Smooth muscle cell of the brain vasculature (primary cell): ENCODE results near the gene TNFRSF8.
"Not testable (repeated sequence)": the region's sequence is repeated elsewhere in the genome, so short reads cannot be mapped to it uniquely, and the experiment has no call there.

Source experiments
- DNase-seq: peaks from one replicate; pipeline ENCODE4 v3.0.0-alpha.2; 2012; ENCODE audit warnings: low read depth, low spot score

TNFRSF8 gene

DNA sequence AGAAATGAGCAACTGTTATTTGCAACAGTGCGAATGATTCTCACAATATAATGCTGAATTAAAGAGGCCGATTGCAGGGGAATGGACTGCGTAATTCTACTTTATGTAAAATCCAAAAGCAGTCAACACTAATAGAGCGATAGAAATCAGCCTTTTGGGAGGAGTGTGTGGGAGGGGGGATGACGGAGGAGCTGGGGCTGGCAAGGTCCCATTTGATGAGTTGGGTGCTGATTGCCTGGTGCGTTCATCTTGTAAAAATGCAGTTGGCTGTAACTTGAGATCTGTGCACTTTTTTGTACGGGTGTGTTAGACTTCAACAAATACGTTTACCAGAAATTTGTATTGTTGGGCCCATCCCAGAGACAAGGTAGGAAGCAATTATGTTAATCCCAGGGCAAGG, 20.7 kb downstream of the TNFRSF8 start:
- no peak for DNase-seq

DNA sequence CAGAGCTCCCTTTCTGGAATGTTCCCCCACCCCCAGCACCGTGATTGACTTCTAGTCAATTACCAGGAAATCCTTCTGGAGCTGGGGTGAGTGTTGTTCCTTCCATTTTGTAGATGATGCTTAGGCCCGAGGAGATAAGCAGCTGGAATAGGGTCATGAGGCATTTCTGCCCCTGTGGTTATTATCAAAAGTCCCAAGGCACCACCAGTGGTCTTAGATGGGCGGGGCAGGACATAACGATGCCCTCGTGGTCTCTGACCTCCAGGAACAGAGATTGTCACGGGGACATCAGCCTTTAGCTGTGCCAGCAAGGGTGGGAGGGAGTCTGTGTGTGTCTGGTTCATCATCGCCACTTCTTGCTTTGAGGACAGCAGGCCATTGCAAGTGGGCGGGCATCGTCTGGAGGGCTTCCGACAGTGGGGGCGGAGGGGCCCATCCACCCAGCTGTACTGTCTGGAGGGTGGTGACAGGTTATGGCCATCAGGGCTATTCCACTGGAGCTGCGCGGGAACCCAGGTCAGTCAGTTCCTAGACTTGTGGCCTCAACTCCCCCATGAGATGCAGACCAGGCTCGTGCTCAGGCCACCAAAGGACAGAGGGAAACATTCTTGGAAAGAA, 22.6 kb downstream of the TNFRSF8 start:
- DNase-seq = no peak

DNA sequence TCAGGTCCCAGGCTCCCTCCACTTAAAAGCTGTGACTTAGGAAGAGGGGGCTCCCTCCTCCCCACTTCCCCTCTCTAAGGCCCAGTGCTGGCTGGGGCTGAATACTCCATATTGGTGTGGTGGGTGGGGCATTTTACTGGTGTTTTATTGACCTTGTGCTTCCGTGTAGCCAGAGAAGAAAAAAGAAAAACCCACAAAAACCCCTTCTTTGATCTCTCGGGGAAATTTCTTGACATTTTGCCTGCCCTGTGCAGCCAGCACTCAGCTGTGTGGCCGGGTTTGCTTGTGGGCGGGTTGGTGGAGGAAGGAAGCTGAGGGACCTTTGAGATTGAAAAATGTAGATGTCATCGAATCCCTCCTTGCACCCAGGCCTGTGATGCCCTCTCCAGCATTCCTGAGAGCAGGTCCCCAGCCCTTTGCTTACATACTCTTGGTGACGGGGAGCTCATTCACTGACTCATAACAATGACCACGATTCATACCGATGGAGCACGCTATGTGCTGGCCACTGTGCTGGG, 24.8 kb downstream of the TNFRSF8 start:
- no peak for DNase-seq

DNA sequence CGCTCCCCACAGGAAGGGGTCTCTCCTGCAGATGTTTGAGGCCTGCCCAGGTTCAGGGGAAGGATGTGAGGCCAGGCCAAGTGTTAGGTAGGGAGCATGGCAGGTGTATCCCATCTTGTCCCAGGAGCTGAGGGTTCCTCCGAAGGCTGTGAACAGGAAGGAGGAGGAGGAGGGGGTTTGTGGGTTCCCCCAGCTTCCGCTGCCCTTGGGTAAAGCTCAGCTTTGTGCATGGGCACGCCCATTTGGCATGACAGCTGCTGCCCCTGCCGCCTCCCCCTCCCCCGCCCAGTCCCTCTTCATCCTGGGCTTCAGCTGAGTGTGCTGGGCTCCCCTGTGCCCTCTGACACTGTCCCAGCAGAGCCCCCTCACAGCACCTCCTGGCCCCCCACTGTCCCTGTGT, 25.5 kb downstream of the TNFRSF8 start:
- no peak for DNase-seq

DNA sequence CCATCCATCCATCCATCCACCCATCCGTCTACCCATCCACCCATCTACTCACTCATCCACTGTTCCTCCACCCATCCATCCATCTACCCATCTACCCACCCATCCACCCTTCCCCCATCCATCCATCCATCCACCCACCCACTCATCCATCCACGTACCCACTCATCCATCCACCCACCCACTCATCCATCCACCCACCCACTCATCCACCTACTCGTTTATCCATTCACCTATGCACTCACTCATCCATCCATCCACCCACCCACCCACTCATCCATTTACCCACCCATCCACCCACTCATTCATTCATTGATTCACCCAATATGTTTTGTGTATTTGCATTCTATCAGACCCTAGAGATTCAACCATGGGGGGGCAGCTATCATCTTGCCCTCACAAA, 27.2 kb downstream of the TNFRSF8 start:
- DNase-seq = no peak

DNA sequence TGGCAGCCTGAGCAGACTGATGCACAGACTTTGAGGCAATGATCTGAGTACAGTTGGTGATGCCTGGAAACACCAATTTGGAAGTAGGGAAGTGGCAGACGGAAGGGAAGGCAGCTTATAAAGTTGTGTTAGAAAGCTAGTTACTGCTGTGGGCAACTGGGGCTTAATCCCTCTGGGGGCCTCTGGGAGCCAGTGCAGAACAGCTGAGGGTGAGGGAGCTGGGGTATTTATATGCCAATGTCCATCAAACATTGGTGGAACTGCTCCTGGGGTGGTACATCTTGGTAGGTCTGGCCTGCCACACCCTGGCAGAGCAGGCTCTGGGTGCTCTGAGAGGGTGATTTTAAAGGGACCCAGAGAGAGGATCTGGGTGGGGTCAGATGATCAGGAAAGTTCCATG, 28.1 kb downstream of the TNFRSF8 start:
- DNase-seq = no peak

DNA sequence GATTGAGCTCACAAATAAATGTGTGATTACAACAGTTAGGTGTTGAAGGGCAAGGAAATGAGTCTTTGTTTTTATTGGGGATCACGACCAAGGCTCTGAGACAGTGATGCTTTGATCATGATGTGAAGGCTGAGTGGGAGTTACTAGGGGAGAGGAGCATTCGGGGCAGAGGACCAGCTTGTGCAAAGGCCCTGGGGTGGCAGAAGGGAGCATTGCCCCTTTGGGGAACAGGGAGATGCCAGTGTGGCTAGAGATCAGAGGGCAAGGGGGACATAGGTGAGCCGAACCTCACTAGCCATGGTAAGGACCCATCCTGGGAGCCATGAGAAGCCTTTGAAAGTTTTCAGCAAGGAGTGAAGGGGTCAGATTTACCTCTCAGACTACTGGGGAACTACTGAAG, 31.1 kb downstream of the TNFRSF8 start:
- no peak for DNase-seq

DNA sequence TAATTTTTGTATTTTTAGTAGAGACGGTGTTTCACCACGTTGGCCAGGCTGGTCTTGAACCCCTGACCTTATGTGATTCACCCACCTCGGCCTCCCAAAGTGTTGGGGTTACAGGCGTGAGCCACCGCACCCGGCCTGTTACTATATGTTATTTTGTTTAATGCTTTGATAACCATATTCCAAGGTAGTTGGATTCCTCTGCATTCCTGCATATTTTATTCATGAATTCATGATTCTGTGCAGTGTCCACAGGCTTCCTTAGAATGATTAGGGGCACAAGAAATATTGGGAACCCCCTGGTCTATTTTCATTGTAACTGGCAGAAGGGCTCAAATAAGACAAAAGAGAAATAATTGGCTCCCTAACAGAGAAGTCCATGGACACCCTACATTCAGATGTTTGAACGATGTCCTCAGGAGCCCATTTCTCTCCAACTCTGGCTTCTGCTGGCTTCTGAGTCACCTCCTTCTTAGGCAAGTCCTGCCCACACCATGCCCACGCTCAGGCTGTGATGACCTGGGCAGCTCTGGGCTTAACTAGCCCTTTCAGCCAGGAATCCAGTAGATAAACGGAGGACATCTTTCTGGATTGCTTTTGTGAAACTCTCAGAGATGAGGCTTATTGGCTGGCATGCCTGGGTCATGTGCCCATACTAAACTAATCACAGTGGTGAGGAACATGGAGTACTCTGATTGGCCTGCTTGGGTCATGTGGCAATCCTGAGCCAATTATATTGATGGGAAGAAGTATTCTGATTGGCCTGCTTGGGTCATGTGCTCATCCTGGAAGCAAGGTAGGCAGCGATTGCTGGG, 32.6 kb downstream of the TNFRSF8 start:
- DNase-seq = no peak

DNA sequence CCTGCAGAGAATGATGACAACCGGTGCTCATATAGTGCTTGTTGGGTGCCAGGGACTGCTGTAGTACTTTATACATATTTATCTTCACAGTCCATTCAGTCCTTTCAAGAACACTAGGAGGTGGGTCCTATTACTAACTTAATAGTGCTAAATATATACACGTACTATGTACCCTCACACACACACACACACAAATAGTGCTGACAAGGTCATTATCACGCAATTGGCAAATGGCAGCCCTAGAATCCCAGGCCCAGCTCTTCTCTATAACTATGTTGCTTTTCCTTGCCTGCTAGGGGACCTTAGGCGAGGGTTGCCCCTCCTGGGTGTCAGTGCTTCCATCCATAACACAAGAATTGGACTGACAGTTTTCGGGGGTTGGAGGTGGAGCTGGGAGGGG, 33.5 kb downstream of the TNFRSF8 start:
- no peak for DNase-seq

DNA sequence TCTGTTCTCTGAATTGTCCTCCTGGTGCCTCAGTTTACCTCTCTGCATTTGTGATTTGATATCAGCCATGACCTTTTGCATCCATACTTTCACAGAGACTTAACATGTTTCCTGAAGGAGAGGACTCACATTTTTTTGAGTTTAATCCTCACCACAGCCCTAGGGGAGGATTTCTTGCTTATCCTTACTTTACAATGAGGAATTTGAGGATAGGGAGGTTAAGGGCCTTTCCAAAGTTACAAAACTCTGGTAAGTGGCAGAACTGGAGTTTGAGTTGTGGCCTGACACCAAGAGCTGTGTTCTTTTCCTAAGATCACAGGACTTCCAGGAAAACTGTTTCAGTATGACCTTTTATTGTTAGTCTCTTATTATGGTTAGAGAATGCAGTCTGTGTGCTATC, 34.2 kb downstream of the TNFRSF8 start:
- DNase-seq = no peak

DNA sequence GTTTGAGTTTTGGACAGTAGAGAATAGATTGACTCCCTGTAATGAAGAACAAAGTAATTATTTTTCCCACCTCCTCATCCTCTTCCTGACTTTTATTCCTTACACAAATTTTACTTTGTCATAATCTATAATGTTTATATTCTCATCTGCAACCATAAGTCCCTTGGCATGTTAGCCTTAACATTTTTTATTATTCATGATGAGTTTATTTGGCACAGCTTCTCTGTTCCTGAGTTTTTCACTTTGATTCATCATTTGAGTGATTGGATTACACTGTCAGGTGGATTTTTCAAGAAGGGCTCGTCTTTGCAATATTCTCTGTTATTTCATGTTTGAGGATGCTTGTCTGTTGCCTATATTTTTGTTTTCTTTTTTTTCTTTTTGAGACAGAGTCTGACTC, 35.7 kb downstream of the TNFRSF8 start:
- DNase-seq = no peak

DNA sequence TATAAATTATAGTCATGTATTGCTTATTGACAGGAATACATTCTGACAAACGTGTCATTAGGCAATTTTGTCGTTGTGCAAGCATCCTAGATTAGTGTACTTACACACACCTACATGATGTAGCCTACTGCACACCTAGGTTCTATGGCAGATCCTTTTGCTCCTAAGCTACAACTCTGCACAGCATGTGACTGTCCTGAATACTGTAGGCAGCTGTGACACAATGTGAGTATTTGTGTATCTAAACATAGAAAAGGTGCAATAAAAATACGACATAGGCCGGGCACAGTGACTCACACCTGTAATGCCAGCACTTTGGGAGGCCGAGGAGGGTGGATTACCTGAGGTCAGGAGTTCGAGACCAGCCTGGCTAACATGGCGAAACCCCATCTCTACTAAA, 36.5 kb downstream of the TNFRSF8 start:
- DNase-seq = no peak

DNA sequence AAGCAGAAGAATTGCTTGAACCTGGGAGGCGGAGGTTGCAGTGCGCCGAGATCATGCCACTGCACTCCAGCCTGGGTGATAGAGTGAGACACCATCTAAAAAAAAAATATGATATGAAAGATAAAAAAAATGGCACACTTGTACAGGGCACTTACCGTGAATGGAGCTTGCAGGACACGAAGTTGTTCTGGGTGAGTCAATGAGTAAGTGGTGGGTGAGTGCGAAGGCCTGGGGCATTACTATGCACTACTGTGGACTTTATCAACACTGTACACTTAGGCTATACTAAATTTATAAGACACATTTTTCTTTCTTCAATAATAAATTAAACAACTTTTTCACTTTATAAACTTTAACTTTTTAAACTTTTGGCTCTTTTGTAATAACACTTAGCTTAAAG, 37.0 kb downstream of the TNFRSF8 start:
- DNase-seq = no peak

DNA sequence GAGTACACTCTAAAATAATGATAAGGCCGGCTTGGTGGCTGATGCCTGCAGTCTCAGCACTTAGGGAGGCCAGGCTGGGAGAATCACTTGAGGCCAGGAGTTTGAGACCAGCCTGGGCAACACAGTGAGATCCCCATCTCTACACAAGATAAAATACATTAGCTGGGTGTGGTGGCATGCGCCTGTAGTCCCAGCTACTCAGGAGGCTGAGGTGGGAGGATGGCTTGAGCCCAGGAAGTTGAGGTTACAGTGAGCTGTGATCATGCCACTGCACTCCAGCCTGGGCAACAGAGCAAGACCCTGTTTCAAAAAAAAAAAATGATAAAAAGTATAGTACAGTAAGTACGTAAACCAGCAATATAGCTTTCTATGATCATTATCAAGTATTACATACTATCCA, 38.0 kb downstream of the TNFRSF8 start:
- DNase-seq = not testable (repeated sequence)

DNA sequence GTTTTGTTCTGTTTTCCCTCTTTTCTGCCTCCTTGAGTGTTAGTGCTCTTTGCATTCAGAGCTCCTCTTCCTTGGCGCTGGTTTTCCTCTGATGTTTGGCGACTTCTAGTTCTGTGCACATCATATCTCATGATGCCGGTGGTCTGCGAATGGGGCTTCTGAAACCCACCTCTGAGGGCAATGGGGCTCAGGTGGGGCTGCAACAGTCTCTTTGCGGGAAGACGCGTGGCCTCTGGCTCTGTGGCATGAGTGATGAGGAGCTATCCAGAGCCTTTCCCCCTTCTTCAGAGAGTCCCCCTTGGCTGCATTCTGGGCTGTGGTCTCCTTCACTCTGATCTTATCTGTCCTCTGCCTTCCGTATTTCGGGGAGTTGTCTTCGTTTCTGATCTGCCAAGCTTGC, 39.0 kb downstream of the TNFRSF8 start:
- no peak for DNase-seq

DNA sequence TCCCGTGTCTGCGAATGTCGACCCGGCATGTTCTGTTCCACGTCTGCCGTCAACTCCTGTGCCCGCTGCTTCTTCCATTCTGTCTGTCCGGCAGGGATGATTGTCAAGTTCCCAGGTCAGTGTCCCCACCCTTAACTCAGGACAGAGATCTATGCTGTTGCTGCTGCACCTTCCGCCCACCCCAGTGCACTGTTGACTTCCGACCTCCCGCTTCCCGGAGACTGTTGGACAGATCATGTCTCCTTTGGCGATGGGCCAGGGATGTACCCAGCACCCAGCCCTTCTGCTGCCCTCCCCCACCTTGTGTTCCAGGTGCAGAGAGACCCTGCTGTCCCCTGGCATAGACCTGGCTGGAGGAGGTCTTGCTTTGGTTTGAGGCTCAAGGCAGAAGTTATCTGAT, 41.3 kb downstream of the TNFRSF8 start:
- no peak for DNase-seq

DNA sequence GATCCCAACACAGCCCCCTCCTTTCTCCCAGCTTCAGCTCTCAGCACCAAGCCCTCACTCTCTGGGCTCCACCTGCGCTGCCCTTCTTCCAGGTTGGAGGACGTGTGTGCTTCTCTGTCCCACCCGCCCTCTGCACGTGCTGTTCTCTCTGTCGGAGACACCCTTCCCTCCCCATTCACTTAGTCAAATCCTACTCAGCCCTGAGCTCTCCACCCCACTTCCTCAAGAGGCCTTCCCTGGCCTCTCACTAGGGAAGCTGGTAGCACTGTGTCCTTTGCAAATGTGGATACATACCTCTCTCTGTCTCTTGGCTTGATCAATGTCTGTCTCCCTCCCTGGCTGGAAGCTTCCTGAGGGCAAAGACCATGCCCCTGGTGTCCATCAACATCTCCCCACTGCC, 43.0 kb downstream of the TNFRSF8 start:
- no peak for DNase-seq

DNA sequence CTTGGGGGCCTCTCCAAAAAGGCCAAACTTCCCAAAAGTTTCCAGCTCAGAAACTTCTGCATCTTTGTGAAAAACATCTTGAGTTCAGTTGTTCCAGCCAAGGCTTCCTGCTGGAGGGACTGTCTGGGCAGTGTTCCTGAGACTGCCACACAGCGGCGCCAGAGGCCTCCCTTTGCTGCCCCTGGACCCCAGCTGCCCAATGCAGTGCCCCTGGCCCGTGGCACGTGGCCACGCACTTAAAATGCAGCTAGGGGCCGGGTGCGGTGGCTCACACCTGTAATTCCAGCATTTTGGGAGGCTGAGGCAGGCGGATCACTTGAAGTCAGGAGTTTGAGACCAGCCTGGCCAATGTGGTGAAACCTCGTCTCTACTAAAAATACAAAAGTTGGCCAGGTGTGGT, 43.8 kb downstream of the TNFRSF8 start:
- not testable (repeated sequence) for DNase-seq

DNA sequence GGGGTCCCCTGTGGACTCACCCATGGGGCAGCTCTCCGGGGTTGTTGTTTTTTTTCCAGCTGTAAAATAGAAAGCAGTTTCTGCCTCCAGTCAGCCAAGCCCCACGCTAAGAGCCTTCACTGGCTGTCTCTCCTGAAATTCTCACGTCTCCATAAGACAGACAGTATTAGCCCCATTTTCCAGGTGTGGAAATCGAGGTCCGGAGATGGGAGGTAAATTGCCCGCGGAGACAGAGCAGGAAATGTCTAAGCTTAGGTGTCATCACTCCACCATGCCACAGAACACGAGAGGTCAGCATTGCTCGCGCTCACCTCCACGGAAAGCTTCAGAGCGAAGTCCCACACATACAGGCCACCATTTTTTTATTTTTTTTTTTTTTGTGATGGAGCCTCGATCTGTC, 44.6 kb downstream of the TNFRSF8 start:
- DNase-seq = no peak

DNA sequence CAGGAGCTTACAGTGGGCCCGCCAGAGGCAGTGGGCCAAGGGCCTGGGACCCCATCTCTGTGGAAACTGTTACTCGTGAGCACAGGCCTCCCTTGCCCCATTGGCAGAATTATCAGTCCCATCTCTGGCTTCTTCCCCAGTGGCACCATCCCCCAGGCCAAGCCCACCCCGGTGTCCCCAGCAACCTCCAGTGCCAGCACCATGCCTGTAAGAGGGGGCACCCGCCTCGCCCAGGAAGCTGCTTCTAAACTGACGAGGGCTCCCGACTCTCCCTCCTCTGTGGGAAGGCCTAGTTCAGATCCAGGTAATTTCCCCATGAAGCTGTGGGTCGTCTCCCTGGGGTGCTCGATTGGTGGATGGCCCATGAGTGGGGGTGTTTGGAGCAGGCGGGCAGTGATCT, 46.8 kb downstream of the TNFRSF8 start:
- DNase-seq = no peak

DNA sequence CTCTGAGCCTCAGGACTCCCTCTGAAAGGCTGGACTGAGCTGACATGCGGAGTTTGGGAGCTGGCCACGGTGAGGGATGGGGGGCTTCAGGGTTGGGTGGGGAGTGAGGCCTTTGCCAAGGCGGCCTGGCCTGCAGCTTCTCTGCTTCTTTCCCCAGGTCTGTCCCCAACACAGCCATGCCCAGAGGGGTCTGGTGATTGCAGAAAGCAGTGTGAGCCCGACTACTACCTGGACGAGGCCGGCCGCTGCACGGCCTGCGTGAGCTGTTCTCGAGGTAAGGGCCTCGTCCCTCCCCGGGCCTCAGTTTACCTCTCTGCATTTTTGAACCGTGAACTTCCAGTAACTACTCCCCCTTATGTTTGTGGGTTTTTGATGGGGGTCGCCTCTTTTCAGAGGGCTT, 48.6 kb downstream of the TNFRSF8 start:
- DNase-seq = no peak

DNA sequence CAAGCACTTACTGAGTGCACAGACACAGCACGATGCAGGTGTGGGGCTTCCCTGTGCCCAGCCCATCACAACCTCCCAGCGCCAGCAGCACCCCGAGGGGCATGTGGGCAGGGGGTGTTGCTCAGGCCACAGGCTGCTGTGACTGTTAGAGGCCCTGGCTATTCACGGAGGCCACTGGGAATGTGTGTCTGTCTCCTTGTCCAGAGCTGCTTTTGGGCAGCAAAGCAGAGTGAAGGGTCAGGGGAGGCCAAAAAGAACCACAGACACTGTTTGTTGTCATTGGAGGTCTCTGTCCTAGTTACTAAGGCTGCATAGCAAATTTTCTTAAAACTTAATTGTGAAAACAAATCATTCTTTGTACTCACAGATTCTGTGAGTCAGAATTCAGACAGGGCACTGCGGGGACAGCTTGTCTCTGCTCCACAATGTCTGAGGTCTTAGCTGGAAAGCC, 49.6 kb downstream of the TNFRSF8 start:
- DNase-seq = no peak
